Ureter (tissue), 1 donor: ENCODE measurements around the gene TLNRD1. TPM values are rescaled to one million over a fixed set of nuclear protein-coding genes. Genes with fewer than 3 reads are reported as not detected.

Experiments
- DNase-seq: peaks from one replicate; pipeline ENCODE4 v3.0.0-alpha.2; 2020; ENCODE audit warnings: low spot score
- total RNA-seq: library from RNA; stranded (reverse); gene quantifications from one replicate; pipeline ENCODE4 v1.2.4, GENCODE V29; 2023
- donor health status: DM: yes; HTN: yes; CAD: no.

Gene TLNRD1
- total RNA-seq, 1 donor from 2014 or later, result 15.1 TPM

DNA sequence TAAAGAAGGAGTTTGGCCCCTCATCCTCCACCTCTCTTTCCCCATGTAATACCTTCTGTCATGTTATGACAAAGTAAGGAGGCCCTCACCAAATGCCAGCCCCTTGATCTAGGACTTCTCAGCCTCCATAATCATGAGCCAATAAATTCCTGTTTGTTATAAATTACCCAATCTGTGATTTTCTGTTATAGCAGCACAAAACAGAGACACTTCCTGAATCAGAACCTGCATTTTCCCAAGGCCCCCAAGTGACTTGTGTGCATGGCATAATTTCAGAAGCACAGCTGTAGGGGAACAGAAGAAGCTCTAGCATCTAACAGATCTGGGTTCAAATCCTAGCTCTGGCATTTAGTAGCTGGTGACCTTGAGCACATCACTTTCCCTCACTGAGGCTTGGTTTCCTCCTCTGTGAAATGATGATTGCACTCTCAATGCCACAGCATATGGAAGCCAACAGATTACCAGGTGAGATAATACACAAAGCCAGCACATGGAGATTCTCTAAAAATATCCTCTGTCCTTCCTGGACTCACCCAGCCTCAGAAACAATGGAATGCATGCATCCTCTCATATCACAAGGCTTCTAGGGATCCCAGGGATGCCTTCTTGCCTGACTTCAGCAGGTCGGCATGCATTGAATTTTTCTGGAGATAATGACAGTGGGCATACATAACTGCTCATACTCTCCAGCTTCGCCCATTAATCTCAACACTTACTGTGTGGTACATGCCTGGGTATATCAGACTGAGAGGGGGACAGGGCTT is 26.3 kb downstream of the TLNRD1 start:
- DNase-seq, result no peak

DNA sequence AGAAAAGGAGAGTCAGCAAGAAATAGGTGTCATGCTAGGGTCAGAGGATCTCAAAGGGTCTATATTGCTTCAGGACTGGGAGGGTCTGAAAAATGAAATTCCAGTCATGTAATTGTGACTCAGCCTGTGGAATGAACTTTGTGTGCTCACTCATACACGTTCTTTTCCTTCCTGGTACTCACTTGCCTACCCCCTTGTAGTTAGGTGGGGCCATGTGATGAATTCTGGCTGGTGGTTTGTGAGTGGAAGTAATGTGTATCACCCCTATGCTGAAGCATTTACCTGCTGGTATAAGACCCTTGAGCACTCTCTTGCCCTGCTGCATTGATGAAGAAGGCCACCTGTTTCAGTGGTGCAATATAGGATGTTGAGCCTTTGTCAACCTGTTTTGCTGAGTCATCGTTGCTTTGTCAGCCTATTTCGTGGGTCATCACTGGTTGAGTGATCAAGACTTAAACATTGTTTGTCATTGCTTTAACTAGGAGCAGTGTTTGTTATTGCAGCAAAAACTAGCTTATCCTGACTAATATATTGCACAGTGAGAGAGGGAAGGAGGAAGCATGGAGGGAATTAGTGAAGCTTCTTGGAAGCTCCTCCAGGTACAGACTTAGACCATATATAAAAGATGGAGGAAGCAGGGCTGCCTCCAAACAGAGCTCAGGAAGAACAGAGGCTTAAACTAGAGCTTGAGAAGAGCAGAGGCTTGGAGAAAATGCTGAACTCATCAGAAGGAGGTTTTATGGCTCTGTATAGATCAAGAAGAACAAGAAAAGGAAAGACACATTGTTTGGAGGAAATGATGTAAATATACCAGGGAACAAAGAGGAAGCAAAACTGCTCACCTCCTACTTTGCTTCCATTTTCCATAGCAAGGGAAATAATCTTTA is 28.9 kb downstream of the TLNRD1 start:
- DNase-seq, result no peak

- no peak for DNase-seq
These were observed 29.6 kb downstream of the TLNRD1 start for GRCh38 chr15:81030301-81030750.

DNA sequence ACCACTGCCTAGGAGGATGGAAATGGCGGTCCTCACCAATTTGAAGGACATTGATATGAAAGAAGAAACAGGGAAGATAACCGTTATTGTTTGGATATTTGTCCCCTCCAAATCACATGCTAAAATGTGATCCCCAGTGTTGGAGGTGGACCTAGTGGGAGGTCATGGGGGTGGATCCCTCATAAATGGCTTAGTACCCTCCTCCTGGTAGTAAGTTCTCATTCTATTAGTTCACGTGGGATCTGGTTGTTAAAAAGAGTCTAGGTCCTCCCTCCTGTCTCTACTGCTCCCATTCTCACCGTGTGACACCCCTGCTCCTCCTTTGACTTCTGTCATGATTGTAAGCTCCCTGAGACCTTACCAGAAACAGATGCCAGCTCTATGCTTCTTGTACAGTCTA is 30.5 kb downstream of the TLNRD1 start:
- no peak for DNase-seq

DNA sequence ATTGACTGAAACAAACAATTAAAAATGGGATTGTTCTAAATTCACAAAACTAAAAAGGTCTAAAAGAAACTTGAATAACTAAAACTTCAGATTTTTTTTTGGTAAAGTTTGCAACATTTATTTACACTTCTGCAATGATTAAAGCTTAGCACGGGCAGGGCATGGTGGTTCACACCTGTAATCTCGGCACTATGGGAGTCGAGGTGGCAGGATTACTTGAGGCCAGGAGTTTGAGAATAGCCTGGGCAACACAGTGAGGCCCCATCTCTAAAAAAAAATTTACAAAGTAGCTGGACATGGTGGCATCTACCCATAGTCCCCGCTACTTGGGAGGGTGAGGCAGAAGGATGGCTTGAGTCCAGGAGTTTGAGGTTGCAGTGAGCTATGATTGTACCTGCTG is 31.6 kb downstream of the TLNRD1 start:
- DNase-seq, result no peak

GRCh38 chr15:81032818-81033217 is 32.1 kb downstream of the TLNRD1 start:
- no peak for DNase-seq

GRCh38 chr15:81033508-81033907 is 32.8 kb downstream of the TLNRD1 start:
- DNase-seq, result no peak

DNA sequence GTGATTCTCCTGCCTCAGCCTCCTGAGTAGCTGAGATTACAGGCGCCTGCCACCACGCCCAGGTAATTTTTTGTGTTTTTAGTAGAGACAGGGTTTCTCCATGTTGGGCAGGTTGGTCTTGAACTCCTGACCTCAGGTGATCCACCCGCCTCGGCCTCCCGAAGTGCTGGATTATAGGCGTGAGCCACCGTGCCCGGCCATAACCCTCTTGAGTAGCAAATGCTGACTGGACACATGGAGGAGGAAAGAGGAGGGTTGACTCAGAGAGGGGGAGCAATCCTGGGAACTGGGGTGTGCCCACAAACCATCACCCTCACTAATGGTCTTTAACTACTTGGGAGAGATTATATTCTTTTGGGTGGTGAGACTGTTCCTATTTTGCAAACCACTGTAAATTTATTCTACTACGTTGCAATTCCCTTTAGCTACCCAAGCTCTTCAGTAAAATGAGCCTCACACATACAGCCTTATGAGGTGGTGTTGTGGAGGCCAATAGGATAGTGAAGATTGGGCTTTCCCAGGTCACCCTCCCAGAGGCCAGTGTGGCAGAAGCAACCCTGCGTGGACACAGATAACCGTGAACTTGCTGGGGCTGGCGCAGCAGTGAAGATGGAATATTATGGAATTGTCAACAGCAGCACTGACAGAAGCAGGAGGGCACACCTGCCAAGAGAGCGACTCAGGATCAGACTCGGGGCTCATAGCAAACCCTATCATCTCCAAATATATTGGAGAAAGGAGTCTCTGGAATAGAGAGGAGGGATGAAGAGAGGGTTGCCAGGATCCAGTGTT is 37.4 kb downstream of the TLNRD1 start:
- no peak for DNase-seq

DNA sequence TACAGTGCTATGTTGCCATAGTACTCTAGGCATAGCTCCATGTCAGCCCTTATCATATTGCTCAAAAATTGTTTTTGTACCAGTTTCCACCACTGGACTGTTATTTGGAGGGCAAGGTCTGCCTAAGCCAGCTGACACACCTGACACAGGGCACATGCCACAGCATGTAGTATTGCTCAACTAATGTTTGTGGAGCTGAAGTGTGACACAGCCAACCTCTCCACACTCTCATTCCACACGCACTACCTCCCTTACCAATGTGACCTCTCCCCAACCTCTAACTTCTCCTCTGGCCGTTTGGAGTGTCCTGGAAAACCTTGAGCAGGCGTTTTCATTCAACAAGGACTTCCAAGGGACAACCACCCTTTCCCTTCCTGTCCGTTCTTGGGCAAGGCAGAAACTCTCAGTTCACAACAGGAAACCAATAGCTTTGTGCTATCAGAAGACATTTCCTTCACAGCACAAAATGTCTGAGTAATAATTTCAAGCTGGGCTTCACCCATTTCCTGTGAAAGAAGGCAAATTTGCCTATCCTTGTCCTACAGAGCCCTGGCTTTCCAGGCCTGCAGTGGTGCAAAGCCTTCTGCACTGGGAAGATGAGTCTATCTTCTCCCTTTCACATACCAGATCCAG is 38.4 kb downstream of the TLNRD1 start:
- DNase-seq, result peak; percentile 52

DNA sequence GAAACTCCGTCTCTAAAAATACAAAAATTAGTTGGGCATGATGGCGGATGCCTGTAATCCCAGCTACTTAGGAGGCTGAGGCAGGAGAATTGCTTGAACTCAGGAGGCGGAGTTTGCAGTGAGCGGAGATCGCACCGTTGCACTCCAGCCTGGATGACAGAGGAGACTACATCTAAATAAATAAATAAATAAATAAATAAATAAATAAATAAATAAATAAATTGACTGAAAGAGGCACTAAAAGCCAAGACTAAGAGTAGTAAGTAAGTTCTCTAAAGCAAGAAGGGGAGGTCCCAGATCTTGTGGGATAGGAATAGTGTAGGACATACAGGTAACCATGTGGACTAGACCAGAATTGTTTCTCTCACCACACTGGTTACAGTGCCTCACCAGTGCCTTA is 40.0 kb downstream of the TLNRD1 start:
- no peak for DNase-seq

- no peak for DNase-seq
These were observed 42.7 kb downstream of the TLNRD1 start for GRCh38 chr15:81043281-81043934.

DNA sequence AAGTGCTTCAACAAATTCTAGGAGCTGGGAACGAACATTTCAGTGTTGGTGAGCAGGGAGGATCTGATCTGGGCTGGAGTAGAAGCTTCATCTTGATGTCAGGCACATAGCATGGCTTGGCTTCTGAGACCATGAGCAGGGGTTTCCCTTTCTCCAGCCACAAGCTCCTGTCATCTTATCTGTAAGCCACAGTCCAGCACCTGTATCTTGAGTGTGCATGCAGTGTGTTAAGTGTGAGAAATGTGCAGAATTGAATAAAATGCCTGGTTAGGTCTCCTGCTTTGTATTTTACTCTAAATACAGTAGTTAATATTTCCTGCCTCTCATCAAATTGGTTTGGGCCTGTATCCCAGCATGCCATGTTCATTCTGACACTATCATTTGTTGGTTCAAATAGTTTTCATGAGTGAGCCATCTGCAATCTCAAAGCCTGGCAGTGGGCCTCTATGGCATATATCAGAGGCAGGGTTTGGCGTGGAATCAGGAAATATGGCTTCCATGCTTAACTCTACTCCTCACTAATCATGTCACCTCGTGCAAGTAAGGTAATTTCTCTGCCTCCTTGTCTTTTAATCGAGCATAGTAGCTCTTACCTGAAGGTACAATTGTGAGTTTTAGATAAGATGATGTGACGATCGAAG is 43.3 kb downstream of the TLNRD1 start:
- DNase-seq, result no peak

DNA sequence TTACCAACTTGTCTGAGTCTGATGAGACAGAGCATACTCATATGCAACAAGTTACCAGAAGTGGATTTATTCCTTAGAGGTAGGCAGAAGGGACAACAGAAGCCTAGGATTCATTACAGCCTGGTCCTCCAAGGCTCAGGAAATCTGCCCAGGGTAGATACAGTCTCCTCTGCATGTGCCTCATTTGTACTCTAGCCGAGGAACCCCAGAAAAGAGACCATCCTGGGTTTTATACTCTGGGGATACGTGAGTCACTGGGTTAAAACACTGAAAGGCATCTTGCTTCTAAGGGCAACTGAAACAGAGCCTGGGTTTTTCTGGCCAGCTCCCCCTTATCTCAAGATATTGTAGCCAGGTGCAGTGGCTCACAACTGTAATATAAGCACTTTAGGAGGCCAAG is 45.6 kb downstream of the TLNRD1 start:
- DNase-seq, result no peak

DNA sequence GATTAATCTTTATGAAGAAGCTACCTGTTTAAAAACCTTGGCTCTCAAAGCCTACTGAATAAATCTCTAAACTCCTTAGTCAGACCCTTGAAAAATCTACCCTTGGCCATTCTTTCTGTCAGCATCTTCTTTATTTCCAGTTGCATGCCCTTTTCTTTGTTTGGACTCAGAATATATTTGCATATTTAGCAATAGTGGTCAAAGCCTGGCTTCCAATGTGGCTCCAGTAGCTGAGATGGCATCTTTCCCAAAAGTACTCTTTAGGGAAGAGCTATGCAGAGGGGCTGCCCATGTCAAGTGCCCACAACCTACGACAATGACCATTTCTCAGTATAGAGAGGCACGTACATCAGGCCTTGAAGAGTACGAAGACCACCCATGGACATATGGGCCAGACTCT is 47.2 kb downstream of the TLNRD1 start:
- no peak for DNase-seq

- DNase-seq, result no peak
These were observed 49.1 kb downstream of the TLNRD1 start for GRCh38 chr15:81049835-81050234.

DNA sequence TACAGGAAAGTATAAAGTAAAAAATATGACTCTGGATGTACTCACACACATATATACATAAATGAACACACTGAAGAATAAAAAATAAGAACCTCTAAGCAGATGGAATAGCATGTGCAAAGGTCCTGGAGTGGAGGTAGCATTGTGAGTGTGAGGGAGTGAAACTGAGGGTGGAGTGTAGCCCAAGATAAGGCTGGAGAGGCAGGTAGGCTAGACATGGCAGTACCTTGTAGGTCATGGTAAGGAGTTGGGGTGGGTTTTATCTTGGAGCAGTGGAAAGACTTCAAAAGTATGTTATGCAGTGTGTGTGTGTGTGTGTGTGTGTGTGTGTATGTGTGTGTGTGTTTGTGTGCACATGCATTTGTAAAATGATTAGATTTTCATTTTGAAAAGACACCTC is 49.5 kb downstream of the TLNRD1 start:
- no peak for DNase-seq

GRCh38 chr15:81050805-81051204 is 50.1 kb downstream of the TLNRD1 start:
- no peak for DNase-seq

- no peak for DNase-seq
These were observed 51.3 kb downstream of the TLNRD1 start for GRCh38 chr15:81052046-81052445.

DNA sequence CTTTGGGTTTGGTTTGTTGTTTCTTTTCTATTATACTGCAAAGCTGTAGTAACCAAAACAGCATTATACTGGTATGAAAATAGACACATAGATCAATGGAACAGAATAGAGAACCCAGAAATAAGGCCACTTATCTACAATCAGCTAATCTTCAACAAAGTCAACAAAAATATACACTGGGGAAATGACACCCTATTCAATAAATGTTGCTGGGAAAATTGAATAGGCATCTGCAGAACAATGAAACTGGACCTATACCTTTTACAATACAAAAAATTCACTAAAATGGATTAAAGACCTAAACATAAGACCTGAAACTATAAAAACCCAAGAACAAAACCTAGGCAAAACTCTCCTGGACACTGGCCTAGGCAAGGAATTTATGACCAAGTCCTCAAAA is 52.9 kb downstream of the TLNRD1 start:
- no peak for DNase-seq

DNA sequence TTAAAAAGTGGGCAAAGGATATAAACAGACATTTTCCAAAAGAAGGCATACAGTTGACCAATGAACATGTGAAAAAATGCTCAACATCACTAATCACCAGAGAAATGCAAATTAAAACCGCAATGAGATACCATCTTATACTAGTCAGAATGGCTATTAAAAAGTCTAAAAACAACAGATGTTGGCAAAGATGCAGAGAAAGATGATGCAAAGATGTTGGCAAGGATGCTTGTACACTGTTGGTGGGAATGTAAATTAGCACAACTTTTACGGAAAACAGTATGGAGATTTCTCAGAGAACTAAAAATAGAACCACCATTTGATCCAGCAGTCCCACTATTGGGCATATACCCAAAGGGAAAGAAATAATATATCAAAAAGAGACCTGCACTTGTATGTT is 53.5 kb downstream of the TLNRD1 start:
- no peak for DNase-seq
